Uterus (tissue), 2 donors: Measurements from ENCODE around the gene ENPP3.

Experiments used
- POLR2A ChIP-seq, 2 donors: fragments of 450-650 bp; IDR thresholded peaks; one replicate each; pipeline ENCODE4 v1.6.1; 2016; ENCODE audit warnings: antibody characterized with exemption in 2 of 2, mild to moderate bottlenecking in 1 of 2, moderate library complexity in 1 of 2
- TF ChIP-seq, protein P1 (sequence below), 4 experiments: fragments of 200-600 bp in 2 of 4; fragments of 450-650 bp in 2 of 4; sonication (generic) in 2 of 4; IDR thresholded peaks; one replicate each; pipeline ENCODE4 v1.5.1; 2016 to 2019; ENCODE audit warnings: antibody characterized with exemption in 4 of 4, mild to moderate bottlenecking in 2 of 4, moderate library complexity in 1 of 4

GRCh38 chr6:131628726-131629125 is 8.4 kb upstream of the ENPP3 start:
- TF ChIP-seq, protein P1, sequence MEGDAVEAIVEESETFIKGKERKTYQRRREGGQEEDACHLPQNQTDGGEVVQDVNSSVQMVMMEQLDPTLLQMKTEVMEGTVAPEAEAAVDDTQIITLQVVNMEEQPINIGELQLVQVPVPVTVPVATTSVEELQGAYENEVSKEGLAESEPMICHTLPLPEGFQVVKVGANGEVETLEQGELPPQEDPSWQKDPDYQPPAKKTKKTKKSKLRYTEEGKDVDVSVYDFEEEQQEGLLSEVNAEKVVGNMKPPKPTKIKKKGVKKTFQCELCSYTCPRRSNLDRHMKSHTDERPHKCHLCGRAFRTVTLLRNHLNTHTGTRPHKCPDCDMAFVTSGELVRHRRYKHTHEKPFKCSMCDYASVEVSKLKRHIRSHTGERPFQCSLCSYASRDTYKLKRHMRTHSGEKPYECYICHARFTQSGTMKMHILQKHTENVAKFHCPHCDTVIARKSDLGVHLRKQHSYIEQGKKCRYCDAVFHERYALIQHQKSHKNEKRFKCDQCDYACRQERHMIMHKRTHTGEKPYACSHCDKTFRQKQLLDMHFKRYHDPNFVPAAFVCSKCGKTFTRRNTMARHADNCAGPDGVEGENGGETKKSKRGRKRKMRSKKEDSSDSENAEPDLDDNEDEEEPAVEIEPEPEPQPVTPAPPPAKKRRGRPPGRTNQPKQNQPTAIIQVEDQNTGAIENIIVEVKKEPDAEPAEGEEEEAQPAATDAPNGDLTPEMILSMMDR (IDR thresholded peaks at IDR 0.05): no peak
- TF ChIP-seq POLR2A (IDR thresholded peaks at IDR 0.05): no peak
